ENCODE results near the gene ALKBH4.
"Not testable (repeated sequence)": the region's sequence is repeated elsewhere in the genome, so short reads cannot be mapped to it uniquely, and the experiment has no call there.

ALKBH4 gene

DNA sequence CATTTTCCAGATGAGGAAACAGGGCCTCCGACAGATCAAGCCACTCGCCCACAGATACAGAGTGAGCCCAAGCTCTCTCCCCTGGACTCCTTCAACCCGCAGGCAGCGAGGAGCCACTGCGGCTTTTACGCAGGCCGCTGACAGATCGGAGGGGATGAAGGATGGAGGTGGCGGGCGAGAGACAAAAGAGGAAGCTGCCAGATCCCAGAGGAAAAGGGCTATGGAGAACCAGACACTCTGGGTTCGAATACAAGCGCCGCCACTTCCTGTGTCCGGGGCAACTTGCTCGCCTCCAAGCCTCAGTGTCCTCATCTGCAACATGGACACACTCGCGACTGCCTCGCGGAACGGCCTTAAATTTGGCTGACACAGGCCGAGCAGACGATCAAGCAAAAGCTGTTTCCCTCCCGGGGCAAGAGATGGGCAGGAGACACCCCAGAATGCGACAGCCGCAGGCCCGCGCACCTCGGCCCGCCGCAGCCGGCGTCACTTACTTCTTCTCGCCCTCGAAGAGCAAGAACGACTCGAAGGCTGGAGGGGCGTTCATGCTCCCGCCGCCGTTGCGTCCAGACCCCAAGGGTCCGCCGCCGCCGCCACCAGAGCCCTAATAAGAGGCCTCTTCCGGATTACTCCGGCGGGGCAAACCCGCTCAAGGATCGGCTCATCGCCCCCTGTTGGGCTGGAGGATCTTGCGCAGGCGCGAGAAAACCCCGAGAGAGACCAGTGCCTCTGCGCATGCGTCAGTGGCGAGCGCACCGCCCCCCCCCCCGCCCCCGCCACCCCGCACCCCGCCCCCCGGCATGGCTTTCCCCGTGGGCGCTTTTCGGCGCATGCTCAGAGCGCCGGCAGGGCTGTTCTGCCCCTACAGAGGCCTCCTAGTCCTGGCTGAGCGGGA, 13.9 kb upstream of the ALKBH4 start, which contains the start of gene POLR2J:
POLR2J (minus strand) TSS at position 609 of the 895 bp plus-strand sequence; CDS start at position 547, 62 bp downstream.
- DNase-seq: peak; percentile 80 to 88

DNA sequence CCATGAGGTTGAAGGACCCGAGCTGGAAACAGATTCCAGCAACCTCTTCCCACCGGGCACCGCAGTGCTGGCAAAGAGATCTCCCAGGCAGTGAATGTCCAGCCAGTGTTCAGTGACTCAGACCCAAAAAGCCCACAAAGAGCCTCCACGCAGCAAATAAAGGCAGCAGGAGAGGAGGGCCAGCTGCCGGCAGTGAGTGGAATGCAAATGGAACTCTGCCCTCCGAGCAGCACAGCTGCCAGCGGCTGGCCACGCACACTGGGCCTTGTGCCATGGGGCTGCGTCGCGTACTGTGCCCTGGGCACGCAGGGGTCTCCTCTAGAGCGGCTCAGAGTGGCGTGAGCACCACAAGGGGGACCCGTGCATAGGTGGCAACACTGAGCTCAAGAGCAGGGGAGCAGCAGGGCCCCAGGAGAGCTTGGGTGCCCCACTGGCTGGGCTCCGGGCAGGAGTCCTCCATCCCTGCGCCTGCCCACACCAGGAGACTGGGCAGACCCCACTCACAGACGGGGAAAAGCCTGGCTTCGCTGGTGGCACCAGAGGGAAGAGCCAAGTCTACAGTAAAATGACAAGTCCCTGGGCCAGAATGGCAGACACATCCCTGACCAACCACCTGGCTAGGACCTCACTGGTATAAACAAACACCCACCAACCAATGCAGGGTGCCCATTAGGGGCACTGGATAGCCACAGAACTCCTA, 10.2 kb upstream of the ALKBH4 start:
- not testable (repeated sequence) for DNase-seq

DNA sequence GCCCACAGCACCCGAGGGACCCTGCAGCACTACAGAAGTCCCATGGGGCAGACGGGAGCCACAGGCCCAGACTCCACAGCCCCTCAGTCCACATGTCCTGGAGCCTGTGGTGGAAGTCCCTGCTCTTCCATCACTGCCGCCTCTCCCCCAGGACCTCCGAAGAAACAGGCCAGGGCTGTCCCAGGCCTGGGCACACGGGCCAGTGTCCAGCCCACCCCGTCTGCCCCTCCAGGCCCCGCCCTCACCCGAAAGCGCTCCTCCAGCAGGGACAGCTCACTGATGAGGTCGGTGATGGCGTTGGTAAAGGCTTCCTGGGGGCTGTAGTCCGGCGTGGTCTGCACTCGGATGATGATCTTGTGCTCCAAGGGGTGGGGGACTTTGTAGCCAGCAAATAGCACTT, 9.5 kb upstream of the ALKBH4 start:
- DNase-seq: not testable (repeated sequence)

DNA sequence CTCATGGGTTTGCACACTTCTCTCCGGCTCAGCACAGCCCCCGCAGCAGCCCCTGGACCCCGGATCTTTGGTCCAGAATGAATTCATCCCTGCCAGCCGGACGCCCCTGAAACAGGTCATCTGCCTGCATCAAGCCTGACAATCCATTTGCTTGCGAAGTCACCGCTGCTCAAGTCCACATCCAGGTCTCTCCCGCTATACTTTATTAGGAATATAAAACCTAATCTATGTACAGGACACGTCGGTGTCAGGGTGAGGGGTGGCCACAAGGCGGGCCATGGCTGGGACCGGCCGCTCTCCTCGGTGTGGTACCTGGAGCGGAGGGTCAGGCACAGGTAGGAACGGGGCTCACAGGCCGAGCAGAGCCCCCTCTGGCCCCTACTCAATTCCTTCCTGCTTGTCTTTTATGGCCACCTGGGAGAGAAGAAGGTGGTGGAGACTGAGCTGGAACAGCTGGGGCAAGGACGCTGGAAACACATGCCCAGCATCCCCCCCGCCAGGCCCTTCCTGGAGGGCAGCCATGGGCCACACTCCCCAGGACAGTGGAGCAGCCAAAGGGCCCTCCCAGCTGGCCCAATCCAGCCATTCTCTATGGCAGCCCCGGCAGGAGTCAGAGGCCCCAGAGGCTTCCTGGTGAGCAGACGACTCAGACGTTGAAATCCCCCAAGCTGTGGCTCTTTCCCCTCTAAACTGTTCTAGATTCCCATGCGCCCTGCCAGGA, 8.8 kb upstream of the ALKBH4 start:
- no peak for DNase-seq

DNA sequence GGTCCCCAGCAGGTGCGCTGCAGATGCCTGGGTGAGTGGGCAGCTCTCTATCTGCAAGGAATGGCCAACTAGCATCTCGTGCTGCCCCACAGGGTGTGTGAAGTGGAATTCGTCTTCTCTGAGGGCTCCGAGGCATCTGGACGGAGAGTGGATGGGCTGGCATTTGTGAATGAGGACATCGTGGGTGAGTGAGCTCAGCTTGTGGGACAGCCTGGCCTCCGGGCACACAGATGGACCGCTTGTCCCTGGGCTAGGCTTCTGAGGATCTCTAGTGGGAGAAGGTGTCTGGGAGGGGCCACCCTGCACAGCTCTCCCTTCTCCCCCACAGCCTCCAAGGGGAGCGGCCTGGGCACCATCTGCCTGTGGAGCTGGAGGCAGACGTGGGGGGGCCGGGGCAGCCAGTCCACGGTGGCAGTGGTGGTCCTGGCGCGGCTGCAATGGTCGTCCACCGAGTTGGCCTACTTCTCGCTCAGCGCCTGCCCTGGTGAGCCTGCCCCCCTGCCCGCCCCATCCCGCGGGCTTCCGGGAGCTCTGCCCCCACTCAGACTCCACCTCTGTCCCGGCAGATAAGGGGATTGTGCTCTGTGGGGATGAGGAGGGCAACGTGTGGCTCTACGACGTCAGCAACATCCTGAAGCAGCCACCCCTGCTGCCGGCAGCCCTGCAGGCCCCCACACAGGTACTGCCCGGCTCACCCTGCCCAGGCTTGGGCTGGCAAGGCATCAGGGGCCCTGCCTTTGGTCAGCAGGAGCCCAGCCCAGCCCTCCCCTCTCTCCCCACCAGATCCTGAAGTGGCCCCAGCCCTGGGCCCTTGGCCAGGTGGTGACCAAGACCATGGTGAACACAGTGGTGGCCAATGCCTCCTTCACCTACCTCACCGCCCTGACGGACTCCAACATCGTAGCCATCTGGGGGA, 7.7 kb upstream of the ALKBH4 start:
- no peak for DNase-seq

DNA sequence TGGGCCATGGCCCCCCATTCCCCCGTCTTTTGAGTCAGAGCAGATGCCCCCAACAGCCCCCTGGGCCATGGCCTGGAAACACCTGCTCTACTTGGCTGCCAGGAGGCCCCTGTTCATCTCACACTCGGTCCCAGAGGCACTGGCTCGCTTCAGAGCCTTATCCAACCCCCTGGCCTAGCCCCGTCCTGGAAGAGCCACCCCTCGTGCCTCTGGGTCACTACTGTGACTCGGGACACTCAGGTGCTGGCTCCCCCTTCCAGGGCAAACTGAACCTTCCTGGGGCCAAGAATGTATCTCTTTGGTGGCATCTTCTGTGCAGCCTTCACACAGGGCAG, 7.1 kb upstream of the ALKBH4 start:
- no peak for DNase-seq

DNA sequence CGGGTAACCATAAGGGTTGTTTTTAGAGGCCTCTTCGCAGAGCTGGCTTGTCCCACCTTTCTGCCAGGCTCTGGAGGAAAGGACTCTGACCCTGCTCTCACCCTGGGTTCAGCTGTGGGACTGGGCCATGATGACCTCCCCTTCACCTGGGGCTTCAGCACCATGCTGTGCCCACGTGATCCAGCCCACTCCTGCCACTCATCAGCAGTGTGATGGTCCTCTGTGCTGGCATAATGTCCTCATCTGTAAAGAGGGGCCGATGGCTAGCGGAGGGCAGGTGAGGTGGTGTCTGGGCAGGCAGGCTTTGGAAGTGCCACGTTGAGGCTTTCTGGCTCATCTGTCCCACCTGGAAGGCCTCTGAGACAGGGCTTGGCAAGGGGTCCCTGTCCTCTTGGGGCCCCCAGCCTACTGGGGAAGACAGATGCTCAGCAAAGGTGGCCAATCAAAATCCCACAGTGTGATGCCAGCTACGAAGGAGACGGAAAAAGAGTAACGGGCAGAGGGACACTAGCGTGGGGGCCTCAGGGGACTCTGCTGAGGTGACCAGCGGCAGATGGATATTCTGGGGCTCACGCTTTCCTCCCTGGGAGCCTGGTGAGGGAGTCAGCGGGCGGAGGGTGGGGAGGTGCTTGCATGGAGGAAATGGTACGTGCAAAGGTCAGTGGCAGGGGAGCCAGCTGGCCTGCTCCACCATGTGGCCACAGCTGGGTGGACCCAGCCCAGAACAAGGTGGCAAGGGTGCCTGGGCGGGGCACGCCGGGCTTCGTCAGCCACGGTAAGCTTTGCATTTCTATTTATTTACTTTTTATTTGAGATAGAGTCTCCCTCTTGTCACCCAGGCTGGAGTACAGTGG, 5.5 kb upstream of the ALKBH4 start:
- DNase-seq: no peak

DNA sequence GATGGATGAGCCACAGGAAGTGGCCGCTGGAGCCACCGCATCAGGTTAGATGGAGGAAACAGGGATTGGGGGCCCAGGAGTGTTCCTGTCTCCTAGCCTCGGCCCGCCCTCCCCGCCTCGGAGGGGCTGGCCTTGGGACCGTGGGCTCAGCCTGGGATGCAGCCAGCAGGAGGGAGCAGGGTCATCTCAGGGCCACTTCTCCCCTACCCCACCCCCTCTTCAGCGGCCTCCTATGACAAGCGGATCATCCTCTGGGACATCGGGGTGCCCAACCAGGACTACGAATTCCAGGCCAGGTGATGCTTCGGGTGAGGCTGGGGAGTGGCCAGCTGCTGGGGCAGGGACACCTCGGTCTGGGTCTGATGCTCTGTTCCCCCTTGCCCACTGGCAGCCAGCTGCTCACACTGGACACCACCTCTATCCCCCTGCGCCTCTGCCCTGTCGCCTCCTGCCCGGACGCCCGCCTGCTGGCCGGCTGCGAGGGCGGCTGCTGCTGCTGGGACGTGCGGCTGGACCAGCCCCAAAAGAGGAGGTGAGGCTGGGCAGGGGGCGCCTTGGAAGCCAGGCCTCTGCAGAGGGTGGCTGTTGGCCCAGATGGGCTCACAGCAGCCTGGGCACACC, 4.8 kb upstream of the ALKBH4 start:
- DNase-seq: no peak

DNA sequence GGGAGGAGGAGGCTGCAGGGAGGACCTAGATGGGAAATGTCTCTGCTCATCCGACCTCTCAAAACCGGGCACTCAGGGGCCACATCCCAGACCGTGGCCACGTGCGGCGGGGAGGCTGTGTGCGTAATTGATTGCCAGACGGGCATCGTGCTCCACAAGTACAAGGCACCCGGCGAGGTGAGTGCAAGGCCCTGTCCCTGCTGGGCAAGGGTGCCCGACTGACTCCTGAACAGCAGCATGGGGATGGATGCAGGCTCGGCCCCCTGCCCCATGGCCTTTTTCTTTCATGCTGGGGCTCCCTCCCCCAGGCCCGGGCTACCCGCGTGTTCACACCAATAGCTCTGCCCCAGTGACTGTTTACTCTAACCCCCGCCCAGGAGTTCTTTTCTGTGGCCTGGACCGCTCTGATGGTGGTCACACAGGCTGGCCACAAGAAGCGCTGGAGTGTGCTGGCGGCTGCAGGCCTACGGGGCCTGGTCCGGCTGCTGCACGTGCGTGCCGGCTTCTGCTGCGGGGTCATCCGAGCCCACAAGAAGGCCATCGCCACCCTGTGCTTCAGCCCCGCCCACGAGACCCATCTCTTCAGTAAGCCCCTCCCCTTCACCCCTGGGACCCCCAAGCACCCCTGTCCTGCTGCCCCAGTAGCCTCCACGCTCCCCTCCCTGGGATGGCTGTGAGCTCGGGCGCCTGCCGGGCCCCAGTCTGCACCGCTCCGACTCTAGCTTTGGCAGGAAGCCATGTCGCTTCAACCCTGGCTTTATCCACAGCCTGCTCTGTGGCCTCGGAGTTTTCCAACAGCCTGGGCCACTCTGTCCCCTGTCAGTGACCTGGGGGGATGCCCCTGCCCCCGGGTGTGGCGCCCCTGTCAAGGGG, 4.1 kb upstream of the ALKBH4 start:
- DNase-seq: no peak

DNA sequence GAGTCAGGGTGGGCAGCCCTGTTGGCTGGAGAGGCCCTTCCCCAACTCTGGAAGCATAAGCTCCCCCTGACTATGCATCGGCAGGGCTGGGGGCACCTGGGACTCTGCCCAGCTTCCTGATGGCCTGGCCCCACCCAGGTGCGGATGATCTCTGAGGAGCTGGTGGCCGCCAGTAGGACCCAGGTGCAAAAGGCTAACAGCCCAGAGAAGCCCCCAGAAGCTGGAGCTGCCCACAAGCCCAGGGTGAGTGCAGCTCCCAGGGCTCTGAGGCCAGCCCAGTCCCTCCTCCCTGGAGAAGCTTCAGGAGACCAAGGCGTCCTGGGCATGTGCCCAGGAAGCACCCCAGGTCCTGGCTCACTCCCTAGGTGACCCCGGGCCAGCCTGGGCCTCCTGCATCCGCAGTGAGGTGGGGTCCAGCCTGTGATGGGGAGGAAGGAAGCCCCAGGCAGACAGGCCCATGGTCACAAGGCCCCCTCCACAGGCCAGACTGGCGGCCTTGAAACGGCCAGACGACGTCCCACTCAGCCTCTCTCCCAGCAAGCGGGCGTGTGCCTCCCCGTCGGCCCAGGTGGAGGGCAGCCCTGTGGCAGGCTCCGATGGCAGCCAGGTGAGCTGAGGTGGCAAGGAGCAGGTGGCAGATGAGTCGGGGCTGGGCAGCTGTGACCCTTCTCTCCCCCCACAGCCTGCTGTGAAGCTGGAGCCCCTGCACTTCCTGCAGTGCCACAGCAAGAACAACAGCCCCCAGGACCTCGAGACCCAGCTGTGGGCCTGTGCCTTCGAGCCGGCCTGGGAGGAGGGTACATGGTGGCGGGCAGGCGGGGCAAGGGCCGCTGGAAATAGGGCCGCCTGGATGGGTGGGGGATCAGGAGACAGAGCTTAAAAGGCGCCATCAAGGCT, 3.2 kb upstream of the ALKBH4 start:
- no peak for DNase-seq

DNA sequence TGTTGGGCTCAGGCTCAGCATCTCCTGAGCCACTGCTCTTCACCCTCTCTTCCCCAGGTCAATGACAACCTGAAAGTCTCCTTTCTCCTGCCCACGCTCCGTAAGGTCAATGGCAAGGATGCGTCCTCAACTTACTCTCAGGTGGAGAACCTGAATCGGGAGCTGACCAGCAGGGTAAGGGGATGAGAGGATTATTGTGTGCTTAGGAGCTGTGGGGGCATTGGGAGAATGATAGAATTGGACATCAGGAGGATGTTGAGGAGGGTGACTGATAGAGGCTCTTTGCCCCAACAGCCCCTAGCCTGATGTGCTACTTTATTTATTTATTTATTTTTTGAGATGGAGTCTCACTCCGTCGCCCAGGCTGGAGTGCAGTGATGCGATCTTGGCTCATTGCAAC, 1.4 kb upstream of the ALKBH4 start:
- DNase-seq: no peak

DNA sequence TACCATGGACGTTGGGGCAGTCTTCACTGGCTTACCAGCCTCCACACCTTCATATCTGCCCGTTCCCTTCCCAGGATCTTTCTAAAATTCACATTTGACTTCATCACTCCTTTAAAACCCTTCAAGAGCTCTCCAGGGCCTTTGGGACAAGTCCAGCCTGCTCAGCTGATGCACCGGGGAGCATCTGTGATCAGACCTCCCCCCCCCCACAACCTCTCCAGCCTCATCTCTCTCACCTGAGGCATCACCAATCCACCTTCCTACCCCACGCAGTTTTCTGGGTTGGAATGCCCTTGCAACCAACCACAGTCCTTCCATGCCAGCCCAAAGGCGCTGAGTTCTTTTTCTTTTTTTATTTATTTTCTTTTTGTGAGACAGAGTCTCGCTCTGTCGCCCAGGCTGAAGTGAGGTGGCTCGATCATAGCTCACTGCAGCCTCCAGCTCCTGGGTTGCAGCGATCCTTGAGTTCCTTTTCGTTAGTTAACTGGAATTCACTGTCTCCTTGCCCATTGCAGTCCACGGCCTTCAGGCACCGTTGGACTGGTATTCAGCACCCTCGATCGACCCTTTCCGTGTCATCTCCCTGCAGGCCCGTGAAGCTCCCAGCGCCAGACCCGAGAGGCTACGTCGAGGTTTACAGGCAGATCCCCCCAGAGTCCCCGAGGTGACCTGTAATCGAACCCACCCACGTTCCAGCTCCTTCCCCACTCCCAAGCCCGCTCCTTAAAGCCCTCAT, 654 bp downstream of the ALKBH4 start:
- no peak for DNase-seq

DNA sequence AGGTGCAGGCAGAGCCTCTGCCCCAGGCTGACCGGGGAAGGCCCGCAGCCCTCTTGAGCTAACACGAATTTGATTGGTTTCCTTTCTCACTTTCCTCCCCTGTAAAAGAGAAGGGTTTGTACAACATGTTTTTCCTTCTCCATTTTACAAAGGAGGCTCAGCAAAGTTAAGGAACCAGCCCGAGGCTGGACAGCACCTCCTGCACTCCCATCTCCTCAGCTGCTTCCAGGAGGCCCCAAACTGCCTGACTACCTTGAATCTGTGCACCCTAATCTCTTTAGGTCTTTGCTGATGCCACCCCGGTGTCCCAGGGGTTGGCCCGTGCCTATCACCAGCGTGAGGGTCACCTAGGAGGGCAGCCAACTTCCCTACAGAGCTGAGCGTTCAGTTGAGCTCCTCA, 4.2 kb downstream of the ALKBH4 start:
- DNase-seq: no peak

DNA sequence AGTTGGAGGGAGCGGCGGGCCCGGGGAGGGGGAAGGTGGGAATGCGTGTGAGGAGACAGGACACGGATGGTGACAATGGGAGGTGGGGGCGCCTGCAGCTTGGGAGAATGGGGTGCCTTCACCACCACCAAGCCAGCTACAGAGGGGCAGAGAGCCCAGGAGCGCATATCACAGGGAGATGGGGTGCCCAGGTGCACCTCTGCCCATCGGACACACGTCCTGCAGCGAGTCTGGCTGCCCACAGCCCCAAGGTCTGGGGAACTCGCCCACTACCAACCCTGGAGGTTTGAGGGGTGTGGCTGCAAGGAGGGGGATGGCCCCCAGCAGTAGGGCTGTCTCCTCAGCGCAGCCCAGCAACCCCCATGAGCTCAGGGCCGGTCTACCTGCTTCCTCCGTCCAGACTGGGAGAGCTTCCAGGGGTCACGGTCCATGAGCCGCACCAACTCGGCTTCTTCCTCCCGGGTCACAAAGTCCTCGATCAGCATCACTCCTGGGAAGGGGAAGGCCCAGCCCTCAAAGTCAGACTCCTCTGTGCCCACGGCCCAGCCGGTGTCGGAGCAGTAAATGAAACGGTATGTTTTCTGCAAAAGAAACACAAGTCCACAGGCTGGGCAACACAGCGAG, 5.3 kb downstream of the ALKBH4 start:
- DNase-seq: no peak

DNA sequence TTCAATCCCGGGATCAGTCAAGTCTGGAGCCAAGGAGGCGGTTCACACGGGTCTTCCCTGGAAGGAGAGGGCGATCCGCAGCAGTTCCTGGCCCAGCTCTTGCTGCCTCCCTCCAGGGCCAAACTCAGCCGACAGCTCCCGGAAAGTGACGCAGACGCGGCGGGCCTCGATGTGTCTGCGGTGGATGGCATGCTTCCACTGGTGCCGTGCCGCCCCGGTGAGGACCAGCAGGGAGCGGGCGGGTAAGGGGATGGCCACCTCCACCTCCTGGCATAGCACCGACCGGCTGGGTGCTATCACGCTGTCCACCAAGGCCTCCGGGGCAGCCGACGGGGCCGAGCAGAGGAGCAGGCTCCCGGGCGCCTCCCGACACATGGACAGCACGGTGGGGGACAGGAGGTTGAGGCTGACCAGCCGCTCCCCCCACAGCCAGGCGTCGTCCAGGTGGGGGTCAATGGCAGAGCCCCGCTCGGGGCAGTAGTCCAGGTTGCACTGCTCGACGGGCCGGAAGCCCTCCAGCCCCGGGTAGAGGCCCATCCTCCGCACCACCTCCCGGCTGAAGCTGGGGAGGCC, 7.2 kb downstream of the ALKBH4 start:
- no peak for DNase-seq

DNA sequence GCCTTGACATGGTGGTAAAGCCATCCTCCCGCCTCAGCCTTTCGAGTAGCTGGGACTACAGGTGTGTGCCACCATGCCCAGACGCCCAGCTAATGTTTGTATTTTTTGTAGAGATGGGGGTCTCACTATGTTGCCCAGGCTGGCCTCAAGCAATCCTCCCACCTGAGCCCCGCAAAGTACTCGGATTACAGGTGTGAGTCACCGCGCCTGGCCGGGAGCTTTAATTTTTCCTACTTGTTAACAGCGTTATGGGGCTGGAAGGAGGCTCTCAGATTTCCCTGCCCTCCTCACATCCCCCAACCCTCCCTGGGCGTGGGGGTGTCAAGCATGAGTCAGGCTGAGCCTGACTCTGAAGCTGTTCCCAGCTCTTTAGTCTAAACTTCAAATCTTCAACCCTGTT, 8.3 kb downstream of the ALKBH4 start:
- no peak for DNase-seq

DNA sequence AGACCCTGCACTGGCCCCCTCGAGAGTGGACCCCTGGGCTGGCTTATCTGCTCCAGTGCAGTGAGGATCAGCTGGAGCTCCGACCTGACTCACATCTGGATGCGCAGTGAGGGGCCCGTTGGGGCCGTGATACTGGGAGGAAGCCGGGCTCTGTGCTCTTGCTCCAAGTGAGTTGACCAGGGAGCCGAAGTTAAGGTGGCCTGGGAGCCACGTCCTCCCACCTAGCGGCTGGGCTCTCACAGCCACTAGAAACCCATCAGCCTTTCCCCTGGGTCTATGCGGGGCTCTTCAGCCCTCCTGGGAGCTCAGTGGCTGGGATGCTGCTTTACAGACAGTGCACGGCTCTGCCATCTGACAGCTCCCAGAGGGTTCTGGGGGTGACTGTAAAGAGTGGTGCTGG, 9.1 kb downstream of the ALKBH4 start:
- DNase-seq: no peak
